NCI-H187 treated with DMSO at 0.1 percent for 48 hours (cell line): ENCODE data around the gene CHRNA4.
A peak's percentile ranks its signal among the peaks of the same experiment; 100 is the strongest.

Experiments
- DNase-seq: peaks from one replicate; lab custom pipeline; 2025; lab: John Stamatoyannopoulos, UW

Gene CHRNA4

GRCh38 chr20:63377951-63378381 lies 16.8 kb upstream of the CHRNA4 start:
- no peak for DNase-seq

DNA sequence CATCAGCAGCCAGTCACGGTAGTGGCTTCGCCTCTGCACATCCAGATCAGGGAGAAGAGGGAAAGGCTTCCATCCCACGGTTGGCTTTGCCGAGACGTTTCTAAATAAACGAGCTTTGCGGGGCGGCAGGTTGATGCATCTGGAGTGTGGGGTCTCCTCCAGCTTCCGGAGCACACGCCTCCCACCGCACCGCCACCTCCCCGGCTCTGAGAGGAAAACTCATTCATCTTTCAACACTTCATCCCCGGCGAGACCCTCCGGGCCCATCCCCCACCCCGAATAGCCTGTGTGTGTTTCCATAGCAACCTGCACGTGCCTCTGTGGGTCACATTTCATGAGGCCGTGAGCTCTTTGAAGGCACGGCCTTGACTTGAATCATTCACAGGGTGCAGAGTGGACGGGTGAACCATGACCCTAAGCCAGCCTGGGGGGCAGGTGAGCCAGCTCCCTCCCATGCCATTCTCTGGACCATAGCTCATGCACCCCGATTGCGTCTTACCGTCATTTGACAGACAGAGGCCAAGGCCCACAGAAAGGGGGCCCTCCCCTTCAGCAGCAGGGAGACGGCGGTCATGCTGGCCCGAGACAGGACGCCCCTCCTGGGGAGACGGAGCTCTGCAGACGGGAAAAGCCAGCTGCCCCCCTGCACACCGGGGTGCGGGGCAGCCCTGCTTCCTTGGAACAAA lies 16.2 kb upstream of the CHRNA4 start:
- no peak for DNase-seq

- no peak for DNase-seq
Measured at GRCh38 chr20:63376283-63377250, 15.4 kb upstream of the CHRNA4 start.

GRCh38 chr20:63375438-63375837 lies 14.3 kb upstream of the CHRNA4 start:
- no peak for DNase-seq

- no peak for DNase-seq
Measured at GRCh38 chr20:63374504-63374903, 13.4 kb upstream of the CHRNA4 start.

DNA sequence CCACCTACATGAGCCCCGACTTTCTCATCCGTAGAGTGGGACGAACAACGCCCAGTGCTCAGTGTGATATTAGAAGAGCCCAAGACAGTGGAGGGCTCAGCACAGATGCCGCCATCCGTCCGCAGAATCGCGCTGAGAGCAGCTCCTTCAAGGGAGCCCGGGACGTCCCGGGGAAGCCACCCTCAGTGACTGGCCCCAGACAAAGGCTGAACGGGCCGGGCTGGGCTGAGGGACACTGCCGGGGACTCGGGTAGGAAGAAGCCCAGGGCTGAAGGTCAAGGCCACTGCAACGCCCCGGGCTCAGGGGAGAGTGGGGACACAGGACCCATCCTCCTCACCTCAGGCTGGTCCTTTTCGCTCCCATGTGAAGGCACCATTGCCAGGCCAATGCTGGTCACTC lies 12.8 kb upstream of the CHRNA4 start:
- DNase-seq, result no peak

DNA sequence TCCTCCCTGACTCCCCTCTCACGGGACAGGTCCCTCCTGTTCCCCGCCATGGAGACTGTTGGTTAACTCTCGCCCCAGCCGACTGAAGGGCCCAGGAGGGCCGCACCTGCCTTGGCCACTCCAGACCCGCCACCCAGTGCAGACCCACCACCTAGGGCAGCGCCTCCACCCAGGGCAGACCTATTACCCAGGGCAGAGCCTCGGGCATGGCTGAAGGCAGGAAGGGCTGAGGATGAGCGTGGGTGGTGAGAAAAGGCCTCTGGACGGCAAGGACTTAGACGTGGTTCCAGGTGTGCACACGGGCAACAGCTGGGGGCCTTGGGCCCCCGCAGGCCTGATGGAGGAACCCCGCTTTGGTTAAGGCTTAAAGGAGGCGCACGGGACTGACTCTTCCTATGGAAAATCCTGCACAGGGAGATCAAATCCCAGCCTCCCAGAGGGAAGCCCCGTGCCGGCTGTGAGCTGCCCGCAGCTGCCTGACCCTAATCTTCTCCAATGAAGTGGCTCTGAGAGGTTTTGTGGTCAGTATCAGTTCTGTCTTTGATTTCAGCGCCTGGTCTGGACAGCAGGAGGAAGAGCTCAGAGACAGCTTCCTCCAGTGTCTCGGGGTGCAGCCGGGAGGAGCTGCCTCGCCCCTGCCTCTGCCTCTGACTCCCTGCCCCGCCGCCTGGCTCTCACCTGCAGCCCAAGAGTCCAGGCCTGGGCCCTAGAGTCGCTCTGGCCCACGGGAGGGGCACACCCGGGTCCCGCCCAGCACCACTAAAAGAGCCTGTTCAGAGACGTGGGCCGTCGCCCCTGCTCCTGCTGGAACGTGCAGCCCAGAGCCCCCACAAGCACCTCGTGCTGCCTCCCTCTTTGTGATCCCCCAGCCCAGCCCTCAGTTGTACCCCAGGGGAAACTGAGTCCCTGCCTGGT lies 12.1 kb upstream of the CHRNA4 start:
- DNase-seq, result no peak

DNA sequence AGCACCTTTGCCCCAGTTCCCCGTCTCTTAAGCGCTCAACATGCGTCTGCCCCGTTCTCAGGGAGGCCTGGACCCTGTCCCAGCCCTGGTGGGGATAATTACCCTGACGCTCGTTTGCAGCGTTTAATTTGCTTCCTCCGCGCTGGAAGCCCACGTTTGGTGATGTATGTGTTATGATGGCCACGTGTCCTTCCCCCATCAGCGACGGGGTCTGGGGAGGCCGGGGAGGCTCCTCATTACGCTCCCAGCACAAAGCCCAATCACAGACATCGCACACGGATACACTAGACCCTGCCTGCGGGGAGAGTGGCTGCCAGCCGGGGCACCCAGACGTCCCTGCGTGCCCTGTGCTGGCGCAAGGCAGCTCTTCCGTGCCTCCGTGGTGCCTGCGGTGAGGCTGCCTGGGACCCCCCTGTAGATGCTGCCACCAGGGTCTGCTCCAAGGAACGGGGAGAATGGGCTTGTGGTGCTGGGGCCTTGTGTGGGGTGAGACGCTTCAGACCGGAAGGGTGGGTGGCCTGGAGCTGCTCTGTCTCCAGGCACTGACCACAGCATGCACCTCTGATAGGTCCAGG lies 10.2 kb upstream of the CHRNA4 start:
- no peak for DNase-seq

GRCh38 chr20:63370618-63371187 lies 9.6 kb upstream of the CHRNA4 start:
- DNase-seq, result no peak

DNA sequence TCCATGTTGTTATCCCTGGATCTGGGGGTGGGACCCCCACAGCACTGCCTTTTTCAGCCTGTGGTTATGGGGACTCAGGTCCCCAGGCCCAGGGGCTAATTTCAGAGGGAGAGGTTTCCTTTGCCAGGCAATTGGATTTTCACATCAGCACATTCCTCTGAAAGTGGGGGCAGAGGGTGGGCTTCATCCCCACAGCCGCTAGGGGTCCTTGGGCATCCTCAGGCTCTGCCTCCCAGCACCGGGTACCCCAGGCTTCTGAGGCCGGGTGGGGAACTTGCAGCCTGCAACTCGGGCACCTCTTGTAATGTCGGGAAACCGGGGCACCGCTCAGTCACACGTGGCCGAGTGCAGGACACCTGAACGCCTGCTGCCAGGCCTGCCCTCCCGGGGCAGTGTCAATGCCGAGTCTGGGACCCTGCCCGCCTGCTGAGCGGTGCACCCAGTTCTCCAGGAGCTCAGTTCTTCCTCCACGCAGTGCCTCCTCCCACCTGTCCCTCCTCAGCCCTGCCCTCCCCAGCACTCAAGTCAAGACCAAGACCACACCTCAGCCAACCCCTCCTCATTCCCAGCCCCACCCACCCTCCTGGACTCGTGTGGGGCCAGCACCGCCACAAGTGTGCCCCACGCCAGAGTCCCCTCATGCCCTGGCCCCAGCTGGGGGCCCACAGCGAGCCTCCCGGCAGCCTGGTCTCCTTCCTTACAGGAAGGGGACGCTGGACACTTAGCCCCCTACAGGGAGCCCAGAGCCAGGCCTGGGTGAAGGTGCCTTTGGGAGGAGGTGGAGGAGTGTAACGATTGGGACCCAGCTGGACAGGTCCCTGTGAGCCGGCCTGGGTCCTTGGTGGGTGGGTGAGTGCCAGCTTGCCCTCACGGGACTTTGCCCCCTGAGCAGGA lies 8.8 kb upstream of the CHRNA4 start:
- DNase-seq, result no peak

DNA sequence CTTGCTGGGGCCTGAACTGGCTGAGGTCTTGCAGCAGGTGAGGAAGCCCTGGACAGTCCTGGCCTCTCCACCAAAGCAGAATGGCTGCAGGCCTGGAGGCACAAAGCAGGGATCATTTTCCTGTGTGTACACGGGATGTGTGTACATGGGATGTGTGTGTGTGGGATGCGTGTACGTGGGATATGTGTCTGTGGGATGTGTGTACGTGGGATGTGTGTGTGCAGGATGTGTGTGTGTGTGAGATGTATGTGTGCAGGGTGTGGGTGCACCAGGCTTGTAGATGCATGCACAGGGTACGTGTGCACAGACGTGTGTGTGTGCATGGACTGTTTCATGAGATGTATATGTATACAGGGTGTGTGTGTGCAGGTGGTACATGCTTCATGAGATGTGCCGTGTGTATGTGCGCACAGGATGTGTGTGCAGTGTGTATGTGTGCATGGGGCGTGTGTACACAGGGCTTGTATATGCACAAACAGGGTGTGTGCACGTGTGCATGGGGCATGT lies 7.9 kb upstream of the CHRNA4 start:
- DNase-seq, result no peak

DNA sequence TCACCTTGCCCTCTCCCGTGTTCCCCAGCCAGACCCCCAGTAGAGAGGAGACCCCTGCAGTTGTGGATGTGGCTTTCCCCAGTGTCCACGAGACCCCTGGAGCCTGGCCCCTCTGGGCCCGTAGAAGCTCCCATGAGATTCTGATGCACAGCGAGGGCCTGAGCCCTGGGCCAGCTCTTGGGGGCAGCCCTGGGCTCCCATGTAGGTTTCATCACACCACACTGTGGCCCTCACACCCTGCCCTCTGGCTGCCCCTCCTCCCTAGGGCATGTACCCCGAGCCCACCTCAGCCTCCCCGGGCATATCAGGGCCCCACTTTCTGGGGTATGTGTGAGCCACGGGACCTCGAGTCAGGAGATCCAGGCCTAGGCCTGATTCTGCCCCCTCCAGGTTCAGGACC lies 7.0 kb upstream of the CHRNA4 start:
- DNase-seq, result no peak

DNA sequence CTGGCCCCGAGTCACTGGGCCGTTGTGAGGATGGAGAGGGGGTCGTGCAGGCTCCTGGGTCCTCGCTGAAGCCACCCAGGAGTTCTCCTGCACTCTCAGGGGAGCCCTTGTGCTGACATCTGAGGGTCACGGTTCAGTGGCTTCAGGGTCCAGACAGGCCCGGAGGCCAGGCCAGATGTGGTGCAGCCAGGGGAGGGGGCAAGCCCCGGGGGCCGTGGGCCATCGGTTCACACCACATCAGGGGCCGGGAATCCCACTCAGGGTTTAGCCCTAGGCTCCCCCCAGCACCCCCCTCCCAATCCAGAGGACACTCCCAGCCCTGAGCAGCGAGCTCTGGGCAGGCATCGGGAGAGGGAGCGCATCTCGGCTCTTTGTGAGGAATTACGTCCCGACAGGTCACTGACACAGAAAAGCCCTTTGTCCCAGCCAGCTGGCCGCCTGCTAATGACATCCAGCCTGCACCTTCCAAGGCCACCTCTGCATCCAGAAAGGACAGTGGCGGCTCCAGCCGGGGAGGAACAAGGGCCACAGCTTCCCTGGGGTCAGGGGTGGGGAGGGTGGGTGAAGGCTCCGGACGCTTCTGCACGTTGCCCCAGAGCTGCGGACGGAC lies 6.4 kb upstream of the CHRNA4 start:
- DNase-seq, result no peak

DNA sequence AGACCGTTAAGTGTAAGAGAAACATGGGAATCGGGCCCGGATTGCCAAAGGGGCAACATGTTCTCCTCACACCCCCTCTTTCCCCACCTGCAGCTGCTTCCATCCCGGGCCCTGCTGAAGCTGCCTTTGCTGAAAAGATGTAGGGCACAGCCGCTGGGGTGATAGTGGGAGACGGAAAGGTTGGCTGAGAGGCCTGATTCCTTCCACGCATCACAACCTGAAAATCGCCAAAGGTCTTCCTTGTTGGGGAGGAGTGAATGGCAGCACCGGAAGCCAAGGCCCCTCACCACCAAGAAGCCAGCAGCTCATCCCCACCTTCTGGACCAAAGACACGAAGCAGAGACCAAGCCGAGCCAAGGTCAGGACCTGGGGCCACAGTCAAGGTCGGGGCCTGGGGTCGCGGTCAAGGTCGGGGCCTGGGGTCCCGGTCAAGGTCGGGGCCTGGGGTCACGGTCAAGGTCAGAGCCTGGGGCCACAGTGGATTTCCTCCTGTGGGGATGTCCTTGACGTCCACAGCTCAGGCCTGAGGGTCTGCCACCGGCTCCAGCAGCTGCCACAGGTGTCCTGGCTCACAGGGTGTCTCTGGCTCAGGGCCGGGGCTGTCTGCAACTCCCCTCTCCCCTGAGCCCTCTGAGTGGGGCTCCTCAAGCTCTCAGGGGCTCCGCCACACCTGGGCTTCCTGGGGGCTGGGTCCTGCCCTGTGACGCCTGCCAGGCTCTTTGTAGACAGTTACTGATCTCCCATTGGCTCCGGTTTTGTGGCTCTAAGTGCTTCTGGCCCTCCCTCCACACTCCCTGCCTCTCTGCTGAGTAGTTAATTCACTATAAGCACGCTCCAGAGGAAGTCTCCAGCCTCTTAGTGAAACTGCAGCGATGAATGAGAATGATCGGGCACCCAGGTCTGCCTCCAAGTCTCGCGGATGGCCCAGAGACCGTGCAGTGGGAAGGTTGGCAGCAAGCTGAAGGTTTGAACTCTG lies 5.5 kb upstream of the CHRNA4 start:
- DNase-seq, result peak; percentile 66

- DNase-seq, result no peak
Measured at GRCh38 chr20:63365601-63366389, 4.6 kb upstream of the CHRNA4 start.

DNA sequence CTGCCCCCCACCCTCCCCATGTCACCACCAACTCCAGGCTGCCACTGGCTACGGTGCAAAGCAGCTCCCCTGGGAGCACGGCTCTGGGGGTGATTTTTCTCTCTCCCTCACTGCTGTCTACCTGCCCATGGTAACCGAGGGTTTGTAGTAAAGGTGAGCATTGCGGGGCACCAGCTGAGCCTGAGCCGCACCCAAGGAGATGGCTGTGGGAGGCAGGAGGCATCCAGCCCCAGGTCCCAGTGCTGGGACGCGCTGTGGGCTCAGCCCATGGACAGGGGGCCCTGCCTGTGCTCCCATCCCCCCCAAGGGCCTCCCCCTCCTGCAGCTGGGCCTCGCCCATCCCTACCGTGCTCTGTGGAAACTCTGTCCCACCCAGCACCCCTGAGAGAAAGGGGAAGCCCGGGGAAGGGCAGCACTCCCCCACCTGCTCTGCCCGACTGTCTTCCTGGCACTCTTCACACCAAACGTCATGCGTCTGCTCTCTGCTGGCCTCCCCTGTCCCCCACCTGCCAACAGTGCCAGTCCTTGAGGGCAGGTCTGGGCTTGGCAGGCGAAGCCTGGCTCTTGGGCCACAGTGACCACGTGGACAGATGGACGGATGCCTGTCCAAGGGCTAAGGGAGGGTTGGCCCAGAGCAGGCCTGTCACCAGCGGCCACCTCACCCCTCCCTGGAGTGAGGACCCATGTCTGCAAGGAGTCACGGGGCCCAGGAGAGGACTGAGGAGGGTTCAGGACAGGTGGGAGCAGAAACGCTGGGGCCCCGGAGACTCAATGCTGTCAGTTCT lies 3.8 kb upstream of the CHRNA4 start:
- no peak for DNase-seq

- no peak for DNase-seq
Measured at GRCh38 chr20:63363981-63364561, 2.9 kb upstream of the CHRNA4 start.
